Neural progenitor cell (in vitro differentiated cells): ENCODE results near the gene GPBP1. TPM values are rescaled to one million over a fixed set of nuclear protein-coding genes. Genes with fewer than 3 reads are reported as not detected.
A peak's percentile ranks its signal among the peaks of the same experiment; 100 is the strongest.

ENCODE experiments used
- DNase-seq: peaks from one replicate; pipeline ENCODE4 v3.0.0-alpha.2; 2016; ENCODE audit warnings: low spot score
- H2AFZ ChIP-seq: fragments of 200-600 bp; sonication (generic); replicated peaks from 2 replicates; pipeline ENCODE4 v1.6.1; 2016; ENCODE audit warnings: antibody characterized with exemption
- H3F3A ChIP-seq: fragments of 200-600 bp; sonication (generic); 2 replicates; pipeline ENCODE4 v1.6.1; 2016; ENCODE audit warnings: antibody characterized with exemption, low read depth
- H3K27ac ChIP-seq: fragments of 200-600 bp; sonication (generic); 2 replicates; pipeline ENCODE4 v1.5.1; 2016; ENCODE audit warnings: mild to moderate bottlenecking
- H3K27me3 ChIP-seq: fragments of 200-600 bp; sonication (generic); 2 replicates; pipeline ENCODE4 v1.6.1; 2016; ENCODE audit warnings: mild to moderate bottlenecking, moderate library complexity
- H3K36me3 ChIP-seq: fragments of 200-600 bp; sonication (generic); 2 replicates; pipeline ENCODE4 v1.5.1; 2016
- H3K4me1 ChIP-seq: fragments of 200-600 bp; sonication (generic); 2 replicates; pipeline ENCODE4 v1.6.1; 2016; ENCODE audit warnings: mixed run types
- H3K4me2 ChIP-seq: fragments of 200-600 bp; sonication (generic); 2 replicates; pipeline ENCODE4 v1.6.1; 2016
- H3K4me3 ChIP-seq: fragments of 200-600 bp; sonication (generic); 2 replicates; pipeline ENCODE4 v1.5.1; 2016
- H3K79me2 ChIP-seq: fragments of 200-600 bp; sonication (generic); 2 replicates; pipeline ENCODE4 v1.6.1; 2016; ENCODE audit warnings: low read depth
- H3K9ac ChIP-seq: fragments of 200-600 bp; sonication (generic); 2 replicates; pipeline ENCODE4 v1.6.1; 2016
- H3K9me3 ChIP-seq: fragments of 200-600 bp; sonication (generic); 2 replicates; pipeline ENCODE4 v1.5.1; 2016; ENCODE audit warnings: low read depth
- H4K20me1 ChIP-seq: fragments of 200-600 bp; sonication (generic); 2 replicates; pipeline ENCODE4 v1.6.1; 2016; ENCODE audit warnings: low read depth
- H3K27ac Mint-ChIP-seq: 3 replicates; pipeline ENCODE4 v1.8.0; 2021; ENCODE audit warnings: mixed read lengths
- H3K27me3 Mint-ChIP-seq: 2 replicates; pipeline ENCODE4 v1.8.0; 2022; ENCODE audit warnings: low read depth, mild to moderate bottlenecking, inconsistent platforms, moderate library complexity, mixed read lengths; ENCODE audit not compliant: insufficient read depth
- H3K36me3 Mint-ChIP-seq: 3 replicates; pipeline ENCODE4 v1.8.0; 2021; ENCODE audit warnings: mixed read lengths
- H3K4me1 Mint-ChIP-seq: 3 replicates; pipeline ENCODE4 v1.8.0; 2021; ENCODE audit warnings: mixed read lengths
- H3K4me3 Mint-ChIP-seq: 3 replicates; pipeline ENCODE4 v1.8.0; 2021; ENCODE audit warnings: mild to moderate bottlenecking, moderate library complexity, mixed read lengths
- H3K9me3 Mint-ChIP-seq: 3 replicates; pipeline ENCODE4 v1.8.0; 2020; ENCODE audit warnings: mixed read lengths
- CTCF ChIP-seq: fragments of 200-600 bp; sonication (generic); IDR thresholded peaks from 2 replicates; pipeline ENCODE4 v1.5.1; 2017; ENCODE audit warnings: antibody characterized with exemption, mild to moderate bottlenecking
- EZH2 ChIP-seq: fragments of 200-600 bp; sonication (generic); IDR thresholded peaks from 2 replicates; pipeline ENCODE4 v1.6.1; 2017; ENCODE audit warnings: antibody characterized with exemption, mild to moderate bottlenecking, moderate library complexity
- EZH2phosphoT487 ChIP-seq: fragments of 200-600 bp; sonication (generic); IDR thresholded peaks from 2 replicates; pipeline ENCODE4 v1.6.1; 2017; ENCODE audit warnings: antibody characterized with exemption
- total RNA-seq: library from RNA; depleted of rRNA; stranded (reverse); fragments of >200 nt; gene quantifications from 2 replicates; pipeline ENCODE4 v1.2.3, GENCODE V29; 2015; ENCODE audit warnings: low replicate concordance

Gene GPBP1
- total RNA-seq, 1 donor from 2014 or later, result 321 TPM

GRCh38 chr5:57291894-57292293 lies 118.0 kb downstream of the GPBP1 start:
- no peaks in the 10 kb centered on the region for H3K79me2 ChIP-seq

GRCh38 chr5:57292336-57292735 lies 118.5 kb downstream of the GPBP1 start:
- Mint-ChIP-seq H3K9me3 (peaks cover 2% of the 10 kb centered on the region), H3K4me1 (no peaks in the 10 kb centered on the region), H3K27ac (no peak overlapping the region), H3K36me3 (no peaks in the 10 kb centered on the region), H3K4me3 (no peak overlapping the region), H3K27me3 (no peaks in the 10 kb centered on the region)
- Histone ChIP-seq H3K79me2 (no peaks in the 10 kb centered on the region), H3K9me3 (no peaks in the 10 kb centered on the region), H3F3A (no peaks in the 10 kb centered on the region), H3K4me2 (no peak overlapping the region), H2AFZ (no peak overlapping the region), H3K4me1 (no peaks in the 10 kb centered on the region), H3K27me3 (no peaks in the 10 kb centered on the region), H3K9ac (no peak overlapping the region), H3K36me3 (no peaks in the 10 kb centered on the region), H3K4me3 (no peak overlapping the region), H3K27ac (no peak overlapping the region), H4K20me1 (no peaks in the 10 kb centered on the region)
- DNase-seq, result no peak
- TF ChIP-seq EZH2phosphoT487 (no peak), EZH2 (no peak), CTCF (no peak)

More at GRCh38 chr5:57291894-57292293, 118.0 kb downstream of the GPBP1 start:
- Mint-ChIP-seq H3K4me3 (no peak overlapping the region), H3K27me3 (no peaks in the 10 kb centered on the region), H3K4me1 (no peaks in the 10 kb centered on the region), H3K36me3 (no peaks in the 10 kb centered on the region), H3K27ac (no peak overlapping the region), H3K9me3 (peaks cover 2% of the 10 kb centered on the region)
- Histone ChIP-seq H3K27ac (no peak overlapping the region), H3K4me2 (no peak overlapping the region), H3K4me1 (no peaks in the 10 kb centered on the region), H3K36me3 (no peaks in the 10 kb centered on the region), H3K27me3 (no peaks in the 10 kb centered on the region), H3K9ac (no peak overlapping the region), H3K9me3 (no peaks in the 10 kb centered on the region), H4K20me1 (no peaks in the 10 kb centered on the region), H3F3A (no peaks in the 10 kb centered on the region), H3K4me3 (no peak overlapping the region), H2AFZ (no peak overlapping the region)
- TF ChIP-seq EZH2phosphoT487, result no peak
- TF ChIP-seq CTCF, result no peak
- no peak for TF ChIP-seq EZH2
- no peak for DNase-seq

GRCh38 chr5:57298295-57298984 lies 124.6 kb downstream of the GPBP1 start:
- no peak overlapping the region for H3K4me3 Mint-ChIP-seq
- no peaks in the 10 kb centered on the region for H3K4me1 Mint-ChIP-seq
- peak; percentile 94 for DNase-seq
- Histone ChIP-seq H3K4me2 (peak overlapping the region; percentile 5), H3K9ac (no peak overlapping the region), H3K4me1 (peaks cover 3% of the 10 kb centered on the region), H3K9me3 (no peaks in the 10 kb centered on the region), H3K36me3 (no peaks in the 10 kb centered on the region), H2AFZ (peak overlapping the region; percentile 23), H3K4me3 (no peak overlapping the region), H3K27me3 (no peaks in the 10 kb centered on the region), H3K79me2 (no peaks in the 10 kb centered on the region), H3F3A (no peaks in the 10 kb centered on the region), H4K20me1 (no peaks in the 10 kb centered on the region), H3K27ac (no peak overlapping the region)
- no peak overlapping the region for H3K27ac Mint-ChIP-seq
- no peak for TF ChIP-seq EZH2phosphoT487
- peak; percentile 82 for TF ChIP-seq CTCF
- no peaks in the 10 kb centered on the region for H3K27me3 Mint-ChIP-seq
- no peaks in the 10 kb centered on the region for H3K36me3 Mint-ChIP-seq
- H3K9me3 Mint-ChIP-seq, result no peaks in the 10 kb centered on the region
